ENCODE measurements around the gene ZNF260. TPM values are rescaled to one million over a fixed set of nuclear protein-coding genes. Genes with fewer than 3 reads are reported as not detected.
A peak's percentile ranks its signal among the peaks of the same experiment; 100 is the strongest.

ZNF260 gene
- 10 to 100 TPM in 3 of 6 donors, 1 to 10 TPM in 3; 2.2 to 16.2 (median 10.1) TPM for polyA plus RNA-seq (ENCODE audit: low read depth in 6 of 6)

- peaks cover 20 to 44% (median 29%) of the 10 kb centered on the region in 3 donors for H3K4me1 Mint-ChIP-seq
- H3K4me3 Mint-ChIP-seq, result peak within 1 kb of the TSS; percentile 94 to 100 (median 98)
- DNase-seq, result peak; percentile 90
- H3K36me3 Mint-ChIP-seq, result peaks cover 18% of the 10 kb centered on the region in 2 donors
- no peaks in the 10 kb centered on the region for H3K27me3 Mint-ChIP-seq
- peaks cover 0 to 40% (median 15%) of the 10 kb centered on the region in 7 donors for H3K9me3 Mint-ChIP-seq
- ATAC-seq (ENCODE audit: low read depth in 2 of 2), result peak; percentile 85 to 87
- peak within 1 kb of the TSS; percentile 92 to 99 (median 97) for H3K27ac Mint-ChIP-seq
Observed at GRCh38 chr19:36528194-36528920, at the start of gene ZNF260. Gene ZNF260 (minus strand): TSS chr19:36528271. CDS start chr19:36515238, 13,033 bp downstream.

- no peaks in the 10 kb centered on the region for H3K27me3 Mint-ChIP-seq
- no peak overlapping the region for H3K27ac Mint-ChIP-seq
- DNase-seq, result no peak
- H3K36me3 Mint-ChIP-seq, result peaks cover 23 to 30% of the 10 kb centered on the region in 2 donors
- ATAC-seq (ENCODE audit: low read depth in 2 of 2), result no peak
- peaks cover 0 to 12% (median 4%) of the 10 kb centered on the region in 7 donors for H3K9me3 Mint-ChIP-seq
- peak overlapping the region in 1 of 8 donors; percentile 22 for H3K4me3 Mint-ChIP-seq
- peaks cover 22 to 28% (median 27%) of the 10 kb centered on the region in 3 donors for H3K4me1 Mint-ChIP-seq
Observed at GRCh38 chr19:36577271-36577996, 49.4 kb upstream of the ZNF260 start.

GRCh38 chr19:36574741-36575140 is 46.7 kb upstream of the ZNF260 start:
- H3K27ac Mint-ChIP-seq, result peak overlapping the region in 5 of 6 donors; percentile 9 to 96 (median 60)

DNA sequence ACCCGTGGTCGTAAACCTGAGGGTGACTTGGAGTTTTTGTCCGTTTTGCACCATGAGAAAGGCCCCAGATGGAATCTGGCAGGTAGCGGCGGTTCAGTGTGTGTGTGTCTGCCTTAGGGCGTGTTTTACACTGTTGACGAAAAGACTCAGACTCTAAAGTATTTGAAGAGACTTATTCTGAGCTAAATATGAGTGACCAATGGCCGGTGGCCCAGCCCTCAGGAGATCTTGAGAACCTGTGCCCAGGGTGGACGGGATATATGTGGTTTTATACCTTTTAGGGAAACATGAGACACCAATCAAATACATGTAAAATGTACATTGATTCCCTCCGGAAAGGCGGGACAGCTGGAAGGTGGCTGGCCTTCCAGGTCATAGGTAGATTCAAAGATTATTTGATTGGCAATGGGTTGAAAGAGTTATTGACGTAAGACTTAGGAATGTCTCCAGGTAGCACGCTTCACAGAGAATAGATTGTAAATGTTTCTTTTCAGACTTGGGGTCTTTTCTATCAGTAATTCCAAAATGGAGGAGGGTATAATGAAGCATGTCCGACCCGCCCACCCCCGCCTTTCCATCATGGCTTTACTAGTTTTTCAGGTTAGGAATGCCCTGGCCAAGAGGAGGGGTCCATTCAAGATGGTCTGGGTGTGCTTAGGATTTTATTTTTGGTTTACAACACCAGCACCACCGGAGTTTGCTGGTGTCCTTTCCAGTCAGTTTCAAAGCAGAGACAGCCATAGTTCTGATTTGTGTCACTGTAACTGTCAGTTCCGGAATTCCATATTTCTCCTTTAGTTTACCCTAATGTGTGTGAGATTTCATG is 46.0 kb upstream of the ZNF260 start:
- ATAC-seq (ENCODE audit: low read depth in 2 of 2) (no peak), DNase-seq (no peak)
- Mint-ChIP-seq H3K27ac (peak overlapping the region in 5 of 6 donors; percentile 93 to 99 (median 96)), H3K4me3 (peak overlapping the region; percentile 86 to 100 (median 95)), H3K9me3 (peaks cover 0 to 2% (median 0%) of the 10 kb centered on the region in 7 donors), H3K36me3 (peaks cover 0 to 16% of the 10 kb centered on the region in 2 donors), H3K27me3 (no peaks in the 10 kb centered on the region), H3K4me1 (peaks cover 30 to 40% (median 37%) of the 10 kb centered on the region in 3 donors)

More at GRCh38 chr19:36574741-36575140, 46.7 kb upstream of the ZNF260 start:
- Mint-ChIP-seq H3K36me3 (peaks cover 0 to 17% of the 10 kb centered on the region in 2 donors), H3K4me1 (peaks cover 30 to 37% (median 37%) of the 10 kb centered on the region in 3 donors), H3K9me3 (peaks cover 0 to 3% (median 0%) of the 10 kb centered on the region in 7 donors), H3K27me3 (no peaks in the 10 kb centered on the region), H3K4me3 (peak overlapping the region; percentile 38 to 100 (median 91))
- ATAC-seq (ENCODE audit: low read depth in 2 of 2), result no peak
- no peak for DNase-seq

GRCh38 chr19:36573020-36573894 is 45.2 kb upstream of the ZNF260 start, which contains the start of gene ZNF529:
Gene ZNF529 (minus strand): TSS chr19:36573292. CDS start chr19:36572346, 946 bp downstream.
- Mint-ChIP-seq H3K27ac (peak within 1 kb of the TSS; percentile 95 to 99 (median 98)), H3K27me3 (no peaks in the 10 kb centered on the region), H3K4me1 (peaks cover 30 to 46% (median 42%) of the 10 kb centered on the region in 3 donors), H3K4me3 (peak within 1 kb of the TSS; percentile 86 to 100 (median 95)), H3K9me3 (peaks cover 0 to 3% (median 0%) of the 10 kb centered on the region in 7 donors), H3K36me3 (peaks cover 0 to 22% of the 10 kb centered on the region in 2 donors)
- peak; percentile 88 to 90 for ATAC-seq (ENCODE audit: low read depth in 2 of 2)
- DNase-seq, result peak; percentile 86

GRCh38 chr19:36572593-36573019 is 44.5 kb upstream of the ZNF260 start:
- Mint-ChIP-seq H3K27ac (peak overlapping the region; percentile 95 to 99 (median 98)), H3K27me3 (no peaks in the 10 kb centered on the region), H3K36me3 (peaks cover 6 to 28% of the 10 kb centered on the region in 2 donors), H3K9me3 (peaks cover 0 to 8% (median 2%) of the 10 kb centered on the region in 7 donors), H3K4me1 (peaks cover 34 to 52% (median 47%) of the 10 kb centered on the region in 3 donors), H3K4me3 (peak overlapping the region; percentile 86 to 100 (median 95))
- ATAC-seq (ENCODE audit: low read depth in 2 of 2), result no peak
- no peak for DNase-seq

- H3K4me1 Mint-ChIP-seq, result peaks cover 4 to 21% (median 16%) of the 10 kb centered on the region in 3 donors
- H3K4me3 Mint-ChIP-seq, result peak overlapping the region in 1 of 8 donors; percentile 52
- no peak for DNase-seq
- H3K36me3 Mint-ChIP-seq, result peaks cover 61 to 72% of the 10 kb centered on the region in 2 donors
- H3K27ac Mint-ChIP-seq, result no peak overlapping the region
- H3K27me3 Mint-ChIP-seq, result no peaks in the 10 kb centered on the region
- peaks cover 0 to 76% (median 58%) of the 10 kb centered on the region in 7 donors for H3K9me3 Mint-ChIP-seq
- ATAC-seq (ENCODE audit: low read depth in 2 of 2), result no peak
Observed at GRCh38 chr19:36564391-36564790, 36.3 kb upstream of the ZNF260 start.

GRCh38 chr19:36547001-36547732 is 19.1 kb upstream of the ZNF260 start:
- ATAC-seq (ENCODE audit: low read depth in 2 of 2), result no peak
- DNase-seq, result no peak
- Mint-ChIP-seq H3K9me3 (peaks cover 23 to 95% (median 92%) of the 10 kb centered on the region in 7 donors), H3K27ac (no peak overlapping the region), H3K4me1 (no peaks in the 10 kb centered on the region), H3K27me3 (no peaks in the 10 kb centered on the region), H3K4me3 (no peak overlapping the region), H3K36me3 (peaks cover 74 to 76% of the 10 kb centered on the region in 2 donors)

- H3K4me3 Mint-ChIP-seq, result peak overlapping the region; percentile 94 to 100 (median 98)
- H3K9me3 Mint-ChIP-seq, result peaks cover 0 to 46% (median 18%) of the 10 kb centered on the region in 7 donors
- peak; percentile 2 to 4 for ATAC-seq (ENCODE audit: low read depth in 2 of 2)
- no peaks in the 10 kb centered on the region for H3K27me3 Mint-ChIP-seq
- no peak for DNase-seq
- H3K27ac Mint-ChIP-seq, result peak overlapping the region; percentile 92 to 99 (median 96)
- H3K36me3 Mint-ChIP-seq, result peaks cover 12 to 16% of the 10 kb centered on the region in 2 donors
- H3K4me1 Mint-ChIP-seq, result peaks cover 20 to 44% (median 29%) of the 10 kb centered on the region in 3 donors
Observed at GRCh38 chr19:36528921-36529518, 949 bp upstream of the ZNF260 start.

GRCh38 chr19:36527873-36528193 is 238 bp downstream of the ZNF260 start:
- Mint-ChIP-seq H3K27ac (peak overlapping the region; percentile 92 to 99 (median 97)), H3K9me3 (peaks cover 4 to 43% (median 14%) of the 10 kb centered on the region in 7 donors), H3K4me3 (peak overlapping the region; percentile 94 to 100 (median 98)), H3K4me1 (peaks cover 20 to 46% (median 29%) of the 10 kb centered on the region in 3 donors), H3K27me3 (no peaks in the 10 kb centered on the region), H3K36me3 (peaks cover 22 to 23% of the 10 kb centered on the region in 2 donors)
- ATAC-seq (ENCODE audit: low read depth in 2 of 2) (no peak), DNase-seq (no peak)

DNA sequence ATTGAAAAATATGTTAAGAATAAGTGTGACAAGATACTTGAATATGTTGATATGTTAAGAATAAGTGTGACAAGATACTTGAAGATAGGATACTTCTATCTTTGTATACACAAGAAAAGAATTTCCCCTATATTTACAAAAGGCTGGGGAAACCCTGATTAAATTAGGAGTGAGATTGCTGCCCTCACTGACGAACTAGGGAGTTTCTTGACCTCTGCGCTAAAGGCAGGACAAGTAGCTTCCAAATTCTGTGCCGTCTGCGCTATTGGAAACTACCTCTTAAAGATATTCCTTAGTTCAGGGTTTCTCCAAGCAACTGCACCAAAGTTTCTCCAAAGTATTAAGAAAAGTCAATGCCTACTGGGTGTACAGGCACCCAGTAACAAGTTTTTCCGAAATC is 730 bp downstream of the ZNF260 start:
- no peak for DNase-seq
- Mint-ChIP-seq H3K36me3 (peaks cover 26 to 27% of the 10 kb centered on the region in 2 donors), H3K4me3 (peak overlapping the region; percentile 94 to 100 (median 98)), H3K27ac (peak overlapping the region in 3 of 6 donors; percentile 95 to 99 (median 99)), H3K4me1 (peaks cover 20 to 48% (median 29%) of the 10 kb centered on the region in 3 donors), H3K27me3 (no peaks in the 10 kb centered on the region), H3K9me3 (peaks cover 5 to 43% (median 16%) of the 10 kb centered on the region in 7 donors)
- no peak for ATAC-seq (ENCODE audit: low read depth in 2 of 2)

All from naive B cell (primary cell).